ENCODE measurements around the gene USP6NL. TPM values are rescaled to one million over a fixed set of nuclear protein-coding genes. Genes with fewer than 3 reads are reported as not detected.

The USP6NL gene
- total RNA-seq, 1 donor from 2014 or later = 13.8 TPM

GRCh38 chr10:11522821-11523245 lies 88.6 kb downstream of the USP6NL start:
- Mint-ChIP-seq H3K4me3 (ENCODE audit: unreplicated experiment) (no peak overlapping the region), H3K9me3 (ENCODE audit: unreplicated experiment) (no peaks in the 10 kb centered on the region), H3K36me3 (ENCODE audit: unreplicated experiment) (peaks cover 6% of the 10 kb centered on the region), H3K27me3 (ENCODE audit: unreplicated experiment) (no peaks in the 10 kb centered on the region), H3K27ac (ENCODE audit: unreplicated experiment) (no peak overlapping the region), H3K4me1 (ENCODE audit: unreplicated experiment) (peaks cover 6% of the 10 kb centered on the region)
- DNase-seq (ENCODE audit: extremely low spot score, unreplicated experiment) = no peak
- TF ChIP-seq, protein P1, sequence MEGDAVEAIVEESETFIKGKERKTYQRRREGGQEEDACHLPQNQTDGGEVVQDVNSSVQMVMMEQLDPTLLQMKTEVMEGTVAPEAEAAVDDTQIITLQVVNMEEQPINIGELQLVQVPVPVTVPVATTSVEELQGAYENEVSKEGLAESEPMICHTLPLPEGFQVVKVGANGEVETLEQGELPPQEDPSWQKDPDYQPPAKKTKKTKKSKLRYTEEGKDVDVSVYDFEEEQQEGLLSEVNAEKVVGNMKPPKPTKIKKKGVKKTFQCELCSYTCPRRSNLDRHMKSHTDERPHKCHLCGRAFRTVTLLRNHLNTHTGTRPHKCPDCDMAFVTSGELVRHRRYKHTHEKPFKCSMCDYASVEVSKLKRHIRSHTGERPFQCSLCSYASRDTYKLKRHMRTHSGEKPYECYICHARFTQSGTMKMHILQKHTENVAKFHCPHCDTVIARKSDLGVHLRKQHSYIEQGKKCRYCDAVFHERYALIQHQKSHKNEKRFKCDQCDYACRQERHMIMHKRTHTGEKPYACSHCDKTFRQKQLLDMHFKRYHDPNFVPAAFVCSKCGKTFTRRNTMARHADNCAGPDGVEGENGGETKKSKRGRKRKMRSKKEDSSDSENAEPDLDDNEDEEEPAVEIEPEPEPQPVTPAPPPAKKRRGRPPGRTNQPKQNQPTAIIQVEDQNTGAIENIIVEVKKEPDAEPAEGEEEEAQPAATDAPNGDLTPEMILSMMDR (IDR thresholded peaks at IDR 0.05) = no peak

DNA sequence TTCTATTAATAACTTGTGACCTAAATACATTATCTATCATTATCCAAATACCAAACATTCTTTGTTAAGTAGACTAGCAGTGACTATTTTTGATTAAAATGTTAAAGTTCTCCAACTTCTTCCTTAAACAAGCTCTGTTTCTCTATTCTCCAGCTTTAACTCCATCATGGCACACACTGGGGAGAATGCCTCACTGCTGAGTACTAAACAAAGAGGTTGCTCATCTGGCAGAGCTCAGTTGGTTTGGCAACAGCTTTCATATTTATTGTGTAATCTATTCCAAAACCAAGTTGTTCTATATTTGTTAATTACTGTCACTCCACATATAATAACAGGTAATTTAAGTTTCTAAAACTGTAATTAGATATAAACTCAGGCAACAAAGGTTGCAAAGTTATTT lies 89.6 kb downstream of the USP6NL start:
- Mint-ChIP-seq H3K9me3 (ENCODE audit: unreplicated experiment) (no peaks in the 10 kb centered on the region), H3K36me3 (ENCODE audit: unreplicated experiment) (peaks cover 6% of the 10 kb centered on the region), H3K27ac (ENCODE audit: unreplicated experiment) (no peak overlapping the region), H3K4me1 (ENCODE audit: unreplicated experiment) (no peaks in the 10 kb centered on the region), H3K27me3 (ENCODE audit: unreplicated experiment) (no peaks in the 10 kb centered on the region), H3K4me3 (ENCODE audit: unreplicated experiment) (no peak overlapping the region)
- TF ChIP-seq, protein P1 (IDR thresholded peaks at IDR 0.05) = no peak
- no peak for DNase-seq (ENCODE audit: extremely low spot score, unreplicated experiment)

DNA sequence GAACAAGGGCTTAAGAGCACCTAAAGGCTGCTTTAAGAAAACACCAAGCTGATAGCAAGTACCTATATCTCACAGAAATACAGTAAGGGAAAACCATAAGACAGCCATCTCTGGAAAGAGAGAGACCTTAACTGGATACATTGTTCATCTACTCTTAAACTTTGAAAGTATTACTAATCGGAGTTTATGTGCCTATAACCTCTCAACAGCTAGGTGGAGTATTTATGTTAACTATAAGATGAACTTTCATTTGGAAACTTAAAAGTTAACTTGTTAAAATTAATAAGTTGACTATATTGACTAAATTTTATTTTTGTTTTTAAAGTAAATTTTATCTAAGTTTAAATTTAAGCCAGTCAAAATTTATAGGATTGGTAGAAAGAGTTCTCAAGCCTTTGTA lies 90.6 kb downstream of the USP6NL start:
- Mint-ChIP-seq H3K27ac (ENCODE audit: unreplicated experiment) (no peak overlapping the region), H3K9me3 (ENCODE audit: unreplicated experiment) (no peaks in the 10 kb centered on the region), H3K27me3 (ENCODE audit: unreplicated experiment) (no peaks in the 10 kb centered on the region), H3K4me3 (ENCODE audit: unreplicated experiment) (no peak overlapping the region), H3K36me3 (ENCODE audit: unreplicated experiment) (peaks cover 6% of the 10 kb centered on the region), H3K4me1 (ENCODE audit: unreplicated experiment) (no peaks in the 10 kb centered on the region)
- DNase-seq (ENCODE audit: extremely low spot score, unreplicated experiment) = no peak
- TF ChIP-seq, protein P1 (IDR thresholded peaks at IDR 0.05) = no peak

GRCh38 chr10:11517150-11517549 lies 94.3 kb downstream of the USP6NL start:
- TF ChIP-seq, protein P1 (IDR thresholded peaks at IDR 0.05) = no peak
- no peaks in the 10 kb centered on the region for H3K9me3 Mint-ChIP-seq (ENCODE audit: unreplicated experiment)
- no peak for DNase-seq (ENCODE audit: extremely low spot score, unreplicated experiment)
- no peak overlapping the region for H3K4me3 Mint-ChIP-seq (ENCODE audit: unreplicated experiment)
- no peaks in the 10 kb centered on the region for H3K4me1 Mint-ChIP-seq (ENCODE audit: unreplicated experiment)
- H3K27me3 Mint-ChIP-seq (ENCODE audit: unreplicated experiment) = no peaks in the 10 kb centered on the region
- H3K36me3 Mint-ChIP-seq (ENCODE audit: unreplicated experiment) = peaks cover 2% of the 10 kb centered on the region
- no peak overlapping the region for H3K27ac Mint-ChIP-seq (ENCODE audit: unreplicated experiment)

GRCh38 chr10:11516431-11516746 lies 95.1 kb downstream of the USP6NL start:
- no peaks in the 10 kb centered on the region for H3K9me3 Mint-ChIP-seq (ENCODE audit: unreplicated experiment)
- no peaks in the 10 kb centered on the region for H3K27me3 Mint-ChIP-seq (ENCODE audit: unreplicated experiment)
- TF ChIP-seq, protein P1 (IDR thresholded peaks at IDR 0.05) = no peak
- no peaks in the 10 kb centered on the region for H3K4me1 Mint-ChIP-seq (ENCODE audit: unreplicated experiment)
- no peak for DNase-seq (ENCODE audit: extremely low spot score, unreplicated experiment)
- H3K36me3 Mint-ChIP-seq (ENCODE audit: unreplicated experiment) = peaks cover 2% of the 10 kb centered on the region
- H3K4me3 Mint-ChIP-seq (ENCODE audit: unreplicated experiment) = no peak overlapping the region
- no peak overlapping the region for H3K27ac Mint-ChIP-seq (ENCODE audit: unreplicated experiment)

All from osteocyte (in vitro differentiated cells).